Activated T-cell treated with anti-CD3 and anti-CD28 coated beads, Interleukin-2, amount 50 U/mL, for 1 hour (primary cell): ENCODE data around the gene HDAC4.

Source experiments
- DNase-seq: peaks from one replicate; pipeline ENCODE4 v3.0.0-alpha.2; 2020

Gene HDAC4

DNA sequence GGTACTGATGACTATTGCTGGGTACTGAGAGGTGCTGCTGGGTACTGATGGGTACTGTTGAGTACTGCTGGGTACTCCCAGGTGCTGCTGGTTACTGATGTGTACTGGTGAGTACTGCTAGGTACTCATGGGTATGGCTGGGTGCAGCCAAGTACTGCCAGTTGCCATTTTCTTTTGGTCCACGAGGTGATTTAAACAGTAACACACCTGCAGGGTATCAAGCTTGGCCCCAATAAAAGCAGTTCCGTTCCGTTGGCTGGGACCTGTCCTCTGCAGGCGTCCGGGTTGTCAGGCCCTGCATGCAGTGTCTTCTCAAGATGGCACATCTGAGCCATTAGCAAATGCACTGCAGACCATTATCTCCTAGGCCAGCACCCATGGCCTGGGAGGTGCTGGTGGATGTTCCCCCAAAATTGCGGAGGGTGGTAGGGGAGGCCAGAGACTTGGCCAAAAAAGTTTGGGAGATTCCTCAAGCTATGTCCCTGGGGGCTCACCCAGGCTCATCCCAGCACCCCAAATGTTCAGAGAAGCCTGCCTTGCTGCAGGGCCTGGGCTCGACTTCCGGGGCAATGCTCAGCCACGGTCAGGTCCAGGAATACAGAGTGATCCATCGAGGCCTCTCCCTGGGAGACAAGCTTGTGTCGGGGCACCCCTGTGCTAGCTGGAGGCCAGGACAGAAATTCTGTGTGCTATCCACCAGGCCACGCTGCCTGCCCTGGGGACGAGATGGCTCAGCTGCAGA lies 387.7 kb downstream of the HDAC4 start:
- DNase-seq, result no peak

DNA sequence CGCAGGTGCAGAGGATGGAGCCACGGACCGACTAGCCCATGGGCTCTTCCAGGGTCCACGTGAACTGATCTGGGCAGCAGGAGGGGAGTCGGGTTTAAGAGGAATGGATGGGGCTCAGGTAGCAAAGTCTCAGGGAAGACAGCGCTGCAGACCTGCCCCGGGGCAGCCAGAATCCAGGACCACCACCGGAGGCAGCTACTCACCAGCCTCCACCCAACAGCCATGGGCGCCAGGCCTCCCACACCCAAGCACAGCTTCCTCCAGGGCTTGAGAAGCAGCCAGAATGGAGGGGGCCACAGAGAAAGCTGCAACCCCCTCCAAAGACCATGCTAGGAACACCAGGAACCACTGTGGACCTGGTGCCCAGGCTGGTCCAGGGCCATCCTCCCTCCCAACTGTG lies 388.6 kb downstream of the HDAC4 start:
- no peak for DNase-seq

DNA sequence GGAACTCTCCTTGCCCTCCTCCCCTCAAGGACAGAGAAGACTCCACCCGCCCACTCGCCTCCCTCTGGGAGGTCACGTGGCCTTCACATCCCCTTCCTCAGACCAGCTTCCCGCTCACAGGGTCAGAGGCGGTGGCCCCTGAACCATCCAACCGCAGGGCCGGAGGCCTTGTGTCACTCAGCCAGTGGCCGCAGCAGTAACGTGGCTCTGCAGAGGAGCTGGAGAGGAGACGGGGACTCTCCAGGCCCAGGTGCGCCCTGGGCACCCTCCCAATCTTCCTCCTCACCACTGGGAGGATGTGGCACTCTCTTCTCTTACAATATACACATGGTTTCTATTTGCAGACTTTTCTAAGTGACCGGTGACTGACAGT lies 391.2 kb downstream of the HDAC4 start:
- DNase-seq, result no peak

GRCh38 chr2:239008677-239009588 lies 391.9 kb downstream of the HDAC4 start:
- DNase-seq, result no peak

DNA sequence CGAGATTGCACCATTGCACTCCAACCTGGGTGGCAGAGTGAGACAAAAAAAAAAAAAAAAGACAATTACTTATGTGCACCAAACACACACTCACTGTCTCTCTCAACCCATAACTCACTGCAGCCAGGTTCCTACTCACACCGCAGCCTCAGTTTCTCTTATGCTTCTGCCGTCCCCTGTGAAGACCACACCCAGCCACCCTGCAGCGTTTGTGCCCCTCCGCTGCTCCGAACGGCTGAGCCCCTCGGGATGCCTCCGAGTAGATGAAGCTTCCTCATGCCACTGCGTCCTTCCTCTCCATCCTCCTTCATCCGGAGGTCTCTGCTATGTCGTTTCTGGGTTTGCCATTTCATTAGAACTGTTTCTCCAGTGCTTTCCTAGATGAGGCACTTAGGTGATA lies 392.8 kb downstream of the HDAC4 start:
- no peak for DNase-seq

- no peak for DNase-seq
Observed at GRCh38 chr2:239006622-239007285, 394.1 kb downstream of the HDAC4 start.

DNA sequence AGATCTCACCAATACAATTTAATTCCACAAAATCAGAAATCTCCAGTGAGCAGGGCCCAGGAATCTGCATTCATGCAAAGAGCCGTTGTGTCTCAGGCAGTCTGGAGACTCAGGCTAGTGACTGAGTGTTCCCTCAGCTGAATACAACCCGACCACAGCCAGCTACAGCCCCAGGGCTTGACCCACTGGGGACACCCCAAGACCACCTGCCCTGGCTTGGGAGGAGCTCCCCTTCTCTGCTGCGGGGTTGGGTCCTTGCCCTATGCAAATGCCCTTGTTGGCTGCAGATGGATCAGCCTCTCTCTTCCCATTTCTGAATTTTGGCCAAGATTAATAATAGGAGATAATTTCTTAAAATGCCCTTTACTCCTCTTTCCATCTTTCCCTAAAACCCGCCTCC lies 395.2 kb downstream of the HDAC4 start:
- DNase-seq, result no peak

GRCh38 chr2:239004274-239005015 lies 396.4 kb downstream of the HDAC4 start:
- no peak for DNase-seq

- DNase-seq, result no peak
Observed at GRCh38 chr2:239003624-239004273, 397.1 kb downstream of the HDAC4 start.

GRCh38 chr2:239002954-239003623 lies 397.7 kb downstream of the HDAC4 start:
- DNase-seq, result no peak

DNA sequence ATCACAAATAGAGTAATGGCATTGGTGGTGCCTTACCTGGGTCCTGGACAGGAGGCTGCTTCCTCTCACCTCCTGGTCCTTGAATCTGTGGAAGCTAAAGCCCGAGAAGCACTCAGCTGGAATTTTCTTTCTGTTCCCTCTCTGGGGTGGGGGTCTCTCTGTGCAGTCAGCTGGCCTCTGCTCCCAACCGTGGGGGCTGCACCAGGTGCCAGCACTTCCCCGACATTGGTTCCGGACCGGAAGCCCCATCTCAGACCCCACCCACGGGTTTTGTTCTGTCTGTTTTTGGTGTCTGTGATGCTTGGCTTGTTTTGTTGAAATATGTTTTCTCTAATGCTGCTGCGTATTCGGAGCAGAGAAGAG lies 398.2 kb downstream of the HDAC4 start:
- no peak for DNase-seq

GRCh38 chr2:239001794-239002193 lies 399.0 kb downstream of the HDAC4 start:
- no peak for DNase-seq

DNA sequence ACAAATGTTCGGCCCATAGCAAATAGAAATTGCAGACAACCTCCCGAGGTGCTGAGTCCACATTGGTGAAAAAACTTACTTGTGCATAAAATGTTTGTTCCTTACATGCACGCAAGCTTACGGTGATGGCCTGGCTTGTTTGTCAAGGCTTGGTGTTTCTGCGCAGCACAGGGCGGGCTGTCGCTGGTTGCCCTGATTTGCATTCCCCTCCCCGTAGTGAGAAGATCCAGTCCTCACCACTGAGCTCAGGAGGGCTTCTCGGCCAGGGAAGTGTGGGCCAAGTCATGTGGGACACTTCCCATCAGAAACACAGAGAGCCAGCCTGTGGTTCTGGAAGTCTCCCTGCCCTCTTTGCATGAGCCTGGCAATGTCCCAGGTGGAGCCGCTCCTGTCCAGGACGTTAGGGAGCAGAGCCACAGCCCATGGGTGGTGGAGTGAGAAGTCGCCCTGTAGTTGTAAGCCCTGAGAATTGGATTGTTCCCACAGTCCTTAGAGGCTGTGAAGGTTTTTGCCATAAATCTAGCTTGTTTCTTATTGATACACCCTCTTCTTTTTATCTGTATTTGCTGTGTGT lies 400.2 kb downstream of the HDAC4 start:
- no peak for DNase-seq

DNA sequence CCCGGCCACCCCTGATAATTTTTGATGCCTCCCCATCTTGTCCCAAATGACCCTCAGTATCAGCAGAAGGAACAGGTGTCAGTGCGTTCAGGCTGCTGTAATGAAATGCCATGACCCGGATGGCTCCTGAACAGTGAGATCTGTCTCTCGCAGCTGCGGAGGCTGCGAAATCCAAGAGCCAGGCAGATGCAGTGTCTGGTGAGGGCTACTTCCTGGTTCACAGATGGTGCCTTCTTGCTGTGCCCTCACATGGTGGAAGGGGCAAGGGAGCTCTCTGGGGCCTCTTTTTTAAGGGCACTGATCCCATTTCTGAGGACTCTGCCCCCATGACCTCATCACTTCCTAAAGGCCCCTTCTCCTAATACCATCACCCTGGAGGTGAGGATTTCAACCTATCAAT lies 400.7 kb downstream of the HDAC4 start:
- no peak for DNase-seq

DNA sequence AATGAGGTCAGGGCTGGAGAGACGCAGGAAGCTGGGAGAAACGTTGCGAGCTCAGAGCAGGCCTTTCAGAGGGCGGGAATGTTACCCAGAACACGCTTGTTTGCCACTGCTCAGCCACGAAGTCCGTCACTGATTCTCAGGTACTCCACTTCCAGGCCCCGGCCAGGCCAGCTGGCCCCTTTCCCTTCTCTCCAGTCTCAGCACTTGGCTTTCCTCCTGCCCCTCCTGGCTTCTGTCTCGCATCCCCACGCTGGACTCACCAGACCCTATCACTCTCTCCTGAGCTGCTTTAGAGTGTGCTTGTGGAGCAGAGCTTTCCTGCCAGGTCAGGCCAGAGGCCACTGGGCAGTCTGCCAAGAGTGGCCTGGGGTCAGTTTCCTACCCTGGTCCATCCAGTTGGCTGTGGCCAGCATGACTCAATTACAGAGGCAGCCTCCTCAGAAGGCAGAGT lies 401.5 kb downstream of the HDAC4 start:
- no peak for DNase-seq

DNA sequence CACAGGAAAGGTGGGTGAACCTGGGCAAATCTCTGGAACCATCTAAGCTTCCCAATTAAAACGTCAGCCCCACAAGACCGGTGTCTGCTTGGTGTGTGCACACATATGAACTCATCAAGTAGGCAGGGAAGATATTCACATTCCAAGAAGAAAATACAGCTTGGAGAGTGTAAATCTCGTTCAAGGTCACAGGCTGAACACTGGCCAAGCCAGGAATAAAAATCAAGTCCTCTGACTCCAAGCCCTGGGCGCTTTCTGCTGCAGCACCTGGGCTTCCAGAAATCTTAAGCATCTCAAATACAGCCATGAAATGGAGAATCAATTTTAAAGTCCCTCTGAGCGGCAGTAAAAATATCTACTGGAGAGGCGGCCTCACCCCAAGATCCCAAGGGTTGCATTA lies 402.0 kb downstream of the HDAC4 start:
- no peak for DNase-seq
